Stimulated activated CD4-positive, alpha-beta T cell treated with anti-CD3 and anti-CD28 coated beads, Interleukin-12 subunit alpha, Interleukin-12 subunit beta, amount 100 ng/mL, for 4 hours (primary cell): Measurements from ENCODE around the gene FAM117A.
"Not testable (repeated sequence)": the region's sequence is repeated elsewhere in the genome, so short reads cannot be mapped to it uniquely, and the experiment has no call there.

Experiments
- DNase-seq: peaks from one replicate; pipeline ENCODE4 v3.0.0-alpha.2; 2020

FAM117A gene

GRCh38 chr17:49739641-49740271, 24.2 kb downstream of the FAM117A start:
- DNase-seq = peak; percentile 64

GRCh38 chr17:49738456-49739163, 25.3 kb downstream of the FAM117A start:
- DNase-seq = no peak

GRCh38 chr17:49734515-49735490, 29.1 kb downstream of the FAM117A start:
- no peak for DNase-seq

GRCh38 chr17:49731435-49731831, 32.5 kb downstream of the FAM117A start:
- DNase-seq = no peak

GRCh38 chr17:49730785-49731434, 33.0 kb downstream of the FAM117A start:
- DNase-seq = no peak

GRCh38 chr17:49730078-49730784, 33.7 kb downstream of the FAM117A start:
- no peak for DNase-seq

GRCh38 chr17:49729069-49729468, 34.9 kb downstream of the FAM117A start:
- DNase-seq = no peak

GRCh38 chr17:49728425-49728824, 35.5 kb downstream of the FAM117A start:
- DNase-seq = no peak

- no peak for DNase-seq
Observed at GRCh38 chr17:49727380-49727779, 36.6 kb downstream of the FAM117A start.

GRCh38 chr17:49725452-49726130, 38.3 kb downstream of the FAM117A start:
- no peak for DNase-seq

- DNase-seq = not testable (repeated sequence)
Observed at GRCh38 chr17:49724552-49724951, 39.4 kb downstream of the FAM117A start.

GRCh38 chr17:49723423-49723822, 40.5 kb downstream of the FAM117A start:
- no peak for DNase-seq

GRCh38 chr17:49722066-49722465, 41.9 kb downstream of the FAM117A start:
- DNase-seq = no peak

- DNase-seq = no peak
Observed at GRCh38 chr17:49717371-49717861, 46.5 kb downstream of the FAM117A start.

- DNase-seq = no peak
Observed at GRCh38 chr17:49716668-49717364, 47.1 kb downstream of the FAM117A start.

GRCh38 chr17:49715717-49716279, 48.1 kb downstream of the FAM117A start:
- DNase-seq = no peak

GRCh38 chr17:49715216-49715615, 48.7 kb downstream of the FAM117A start:
- no peak for DNase-seq

- no peak for DNase-seq
Observed at GRCh38 chr17:49708515-49709183, 55.3 kb downstream of the FAM117A start.

GRCh38 chr17:49707608-49708514, 56.1 kb downstream of the FAM117A start, which contains the start of gene SLC35B1:
TSS of gene SLC35B1 (minus strand) at chr17:49707964. CDS start at chr17:49707833, 131 bp downstream.
- peak; percentile 97 for DNase-seq
